Endothelial cell of umbilical vein (primary cell): ENCODE measurements around the gene MAPT. TPM values are rescaled to one million over a fixed set of nuclear protein-coding genes. Genes with fewer than 3 reads are reported as not detected.

Experiments used
- BruUV-seq: library from RNA; stranded (reverse); fragments of 400-500 nt; replicated peaks from 2 replicates; lab custom pipeline; 2021; lab: Mats Ljungman, UMichigan
- CTCF ChIA-PET: fragments of 300-600, 350-600 bp; sonication (Branson Sonifier 250); formaldehyde crosslinking; loops from one replicate; lab custom pipeline; 2021; ENCODE audit warnings: antibody characterized with exemption, inconsistent platforms; lab: Charles Lee
- POLR2A ChIA-PET: fragments of 300-600, 350-600 bp; sonication (Branson Sonifier 250); formaldehyde crosslinking; loops from one replicate; lab custom pipeline; 2021; ENCODE audit warnings: antibody characterized with exemption, inconsistent platforms; lab: Charles Lee
- DNase-seq: peaks from one replicate; pipeline ENCODE4 v3.0.0-alpha.2; 2011; ENCODE audit warnings: low read depth, low spot score
- FAIRE-seq: peaks from 2 replicates; lab custom pipeline; 2011; peaks lifted over from hg19 to GRCh38; lab: Jason Lieb, UNC
- H2AFZ ChIP-seq: 2 replicates; pipeline ENCODE4 v1.6.0; 2012; ENCODE audit warnings: low read depth, low read length, control low read depth, inconsistent platforms
- H3K27ac ChIP-seq: 2 replicates; pipeline ENCODE4 v1.5.1; 2011; ENCODE audit warnings: low read depth, mild to moderate bottlenecking, control low read depth, low read length, moderate library complexity; ENCODE audit not compliant: insufficient read depth
- H3K27me3 ChIP-seq, 2 experiments: 2 replicates each; pipeline versions ENCODE4 v1.6.0 to v1.6.1; 2011; ENCODE audit warnings: low read length in 2 of 2, mixed read lengths in 1 of 2; ENCODE audit not compliant: control insufficient read depth in 2 of 2, insufficient read depth in 2 of 2
- H3K36me3 ChIP-seq, 2 experiments: 2 replicates in 1 of 2; 3 replicates in 1 of 2; pipeline ENCODE4 v1.5.1; 2011; ENCODE audit warnings: low read length in 2 of 2, mild to moderate bottlenecking in 1 of 2, moderate library complexity in 1 of 2; ENCODE audit not compliant: control insufficient read depth in 2 of 2, insufficient read depth in 2 of 2; ENCODE audit errors: extremely low read depth in 1 of 2
- H3K4me1 ChIP-seq: 3 replicates; pipeline ENCODE4 v1.5.1; 2011; ENCODE audit warnings: mild to moderate bottlenecking, low read length; ENCODE audit not compliant: control insufficient read depth, insufficient read depth; ENCODE audit errors: extremely low read depth
- H3K4me2 ChIP-seq: 2 replicates; pipeline ENCODE4 v1.6.1; 2011; ENCODE audit warnings: low read length, control low read depth, mixed read lengths; ENCODE audit not compliant: insufficient read depth
- H3K4me3 ChIP-seq, 3 experiments: fragments of 200-600 bp in 1 of 3; sonication (generic), shearing (Covaris generic) in 1 of 3; replicated peaks in 1 of 3; 2 replicates each; pipeline ENCODE4 v1.5.1; 2011 to 2016; ENCODE audit warnings: control low read depth in 3 of 3, low read length in 3 of 3, mild to moderate bottlenecking in 2 of 3, inconsistent platforms in 1 of 3, low read depth in 1 of 3, moderate library complexity in 1 of 3; ENCODE audit not compliant: insufficient read depth in 1 of 3
- H3K79me2 ChIP-seq: 2 replicates; pipeline ENCODE4 v1.6.0; 2012; ENCODE audit warnings: low read length, inconsistent platforms; ENCODE audit not compliant: control insufficient read depth, insufficient read depth
- H3K9ac ChIP-seq: replicated peaks from 2 replicates; pipeline ENCODE3; 2011; ENCODE audit warnings: low read length, control low read depth; ENCODE audit not compliant: insufficient read depth; ENCODE audit errors: extremely low read depth
- H3K9me1 ChIP-seq: replicated peaks from 3 replicates; pipeline ENCODE4 v1.6.0; 2011; ENCODE audit warnings: mild to moderate bottlenecking, low read length; ENCODE audit not compliant: control insufficient read depth, insufficient read depth; ENCODE audit errors: extremely low read depth
- H3K9me3 ChIP-seq: replicated peaks from 2 replicates; pipeline ENCODE4 v1.5.1; 2012; ENCODE audit warnings: low read length, inconsistent platforms; ENCODE audit not compliant: control insufficient read depth, insufficient read depth
- H4K20me1 ChIP-seq: replicated peaks from 2 replicates; pipeline ENCODE3; 2011; ENCODE audit warnings: mild to moderate bottlenecking, low read length; ENCODE audit not compliant: control insufficient read depth, insufficient read depth; ENCODE audit errors: extremely low read depth
- EZH2 ChIP-seq: IDR thresholded peaks from 2 replicates; pipeline ENCODE4 v1.6.1; 2012; ENCODE audit warnings: borderline replicate concordance, low read depth, mild to moderate bottlenecking, moderate library complexity, low read length, inconsistent platforms; ENCODE audit not compliant: severe bottlenecking
- FOS ChIP-seq: IDR thresholded peaks from 2 replicates; pipeline ENCODE4 v1.6.1; 2011; ENCODE audit warnings: mild to moderate bottlenecking, low read length, moderate library complexity, borderline replicate concordance; ENCODE audit not compliant: insufficient read depth
- JUN ChIP-seq: IDR thresholded peaks from 2 replicates; pipeline ENCODE4 v1.6.1; 2011; ENCODE audit warnings: borderline replicate concordance, low read depth; ENCODE audit not compliant: insufficient read length, insufficient read depth
- MAX ChIP-seq: IDR thresholded peaks from 2 replicates; pipeline ENCODE4 v1.6.1; 2011; ENCODE audit not compliant: insufficient read depth, insufficient read length
- MYC ChIP-seq: IDR thresholded peaks from one replicate; pipeline ENCODE4 v1.6.1; 2011; ENCODE audit warnings: mild to moderate bottlenecking, low read depth, low read length
- POLR2AphosphoS5 ChIP-seq: IDR thresholded peaks from 2 replicates; pipeline ENCODE4 v1.6.1; 2012; ENCODE audit warnings: low read depth, mild to moderate bottlenecking, control low read depth, low read length, moderate library complexity; ENCODE audit not compliant: insufficient read depth
- dilution Hi-C: fragments of 300-500 bp; cut with MboI; formaldehyde crosslinking; loops from one replicate; pipeline ENCODE4 v1.15.0; 2019; ENCODE audit warnings: low sequenced_read_pairs; ENCODE audit not compliant: extremely low pct_ligation_motif_present
- intact Hi-C: fragments of 100-400 bp; cut with micrococcal nuclease; formaldehyde crosslinking; loops from one replicate; pipeline ENCODE4 v1.10.0; 2022
- polyA plus RNA-seq, 4 experiments: library from polyadenylated mRNA; depleted of rRNA in 3 of 4; stranded (reverse) in 3 of 4; unstranded in 1 of 4; fragments of >200 nt; gene quantifications; 2 replicates each; pipeline versions ENCODE4 v1.2.1 to v1.2.3, GENCODE V29; 2011 to 2012; ENCODE audit warnings: missing spikeins in 1 of 4
- total RNA-seq: library from RNA; stranded (reverse); gene quantifications from 2 replicates; pipeline ENCODE4 v1.2.3, GENCODE V29; 2021

MAPT gene
- total and polyA plus RNA-seq, 2 donors (not counting 3 experiments of a cell fraction or from before 2014, with no cell fraction given), result 0.04 to 0.51 TPM

GRCh38 chr17:45871718-45872117 is 22.6 kb upstream of the MAPT start:
- no peak overlapping the region for H3K27ac ChIP-seq
- H3K4me3 ChIP-seq, result no peak overlapping the region
- no peak overlapping the region for H3K4me2 ChIP-seq
- H3K27me3 ChIP-seq, result peaks cover 2 to 6% of the 10 kb centered on the region in 2 experiments
- H3K4me1 ChIP-seq, result no peaks in the 10 kb centered on the region
- no peaks in the 10 kb centered on the region for H3K79me2 ChIP-seq
- ChIA-PET POLR2A (no interaction called here), CTCF (no interaction called here)
- no peak overlapping the region for H3K9ac ChIP-seq
- DNase-seq (no peak), FAIRE-seq (no peak)
- H2AFZ ChIP-seq, result no peak overlapping the region
- no peaks in the 10 kb centered on the region for H3K36me3 ChIP-seq
- dilution Hi-C loops, result no loop called here
- H3K9me3 ChIP-seq, result no peaks in the 10 kb centered on the region
- intact Hi-C loops, result no loop called here
- no peaks in the 10 kb centered on the region for H3K9me1 ChIP-seq
- H4K20me1 ChIP-seq, result no peaks in the 10 kb centered on the region
- no peak for TF ChIP-seq EZH2
- TF ChIP-seq POLR2AphosphoS5, result no peak
- TF ChIP-seq MYC, result no peak
- TF ChIP-seq FOS, result no peak
- TF ChIP-seq JUN, result no peak
- BruUV-seq, result no TSS peak

DNA sequence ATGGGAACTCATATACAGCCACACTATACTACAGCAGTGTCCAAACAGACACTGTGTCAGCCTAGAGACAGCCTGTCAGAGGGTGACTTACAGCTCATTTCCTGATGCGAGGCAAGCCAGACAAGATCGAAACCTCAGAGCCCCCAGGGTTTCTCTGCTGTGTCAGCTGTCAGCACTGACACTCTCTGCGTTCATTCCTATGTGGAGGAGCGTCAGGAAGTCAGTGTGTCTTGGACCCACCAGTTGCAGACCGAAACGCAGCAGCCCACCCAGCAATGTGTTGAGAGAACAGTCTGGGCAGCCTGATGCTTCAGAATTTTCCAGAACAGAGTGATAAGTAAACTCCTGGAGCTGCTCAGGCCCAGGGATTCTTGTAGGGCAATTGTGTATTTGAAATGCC is 20.6 kb upstream of the MAPT start:
- CTCF ChIA-PET, result interaction anchor here (0.8 kb wide), 1 partner anchor 42 kb away, joined by 3 read pairs; no protein-coding TSS in a partner anchor
- Histone ChIP-seq H3K4me1 (no peaks in the 10 kb centered on the region), H2AFZ (no peak overlapping the region), H3K9me3 (no peaks in the 10 kb centered on the region), H3K9me1 (no peaks in the 10 kb centered on the region), H3K27me3 (peaks cover 2 to 3% of the 10 kb centered on the region in 2 experiments), H3K27ac (no peak overlapping the region), H3K36me3 (no peaks in the 10 kb centered on the region), H3K9ac (no peak overlapping the region), H3K4me3 (no peak overlapping the region), H3K79me2 (no peaks in the 10 kb centered on the region), H3K4me2 (no peak overlapping the region), H4K20me1 (no peaks in the 10 kb centered on the region)
- intact Hi-C loops (no loop called here), dilution Hi-C loops (no loop called here)
- POLR2A ChIA-PET, result interaction anchor here (0.6 to 0.7 kb wide), 2 partner anchors 10 to 11 kb away, joined by 3 read pairs; no protein-coding TSS in a partner anchor
- FAIRE-seq, result no peak
- no peak for DNase-seq
- no TSS peak for BruUV-seq
- no peak for TF ChIP-seq MYC
- no peak for TF ChIP-seq MAX
- no peak for TF ChIP-seq EZH2
